GM19043 (cell line): ENCODE data around the gene RGS12.

Experiments used
- ATAC-seq: cut with Tn5 transposase; IDR thresholded peaks from one replicate; pipeline ENCODE4 v1.9.1; 2021; ENCODE audit warnings: low read depth; ENCODE audit not compliant: unreplicated experiment

Gene RGS12

DNA sequence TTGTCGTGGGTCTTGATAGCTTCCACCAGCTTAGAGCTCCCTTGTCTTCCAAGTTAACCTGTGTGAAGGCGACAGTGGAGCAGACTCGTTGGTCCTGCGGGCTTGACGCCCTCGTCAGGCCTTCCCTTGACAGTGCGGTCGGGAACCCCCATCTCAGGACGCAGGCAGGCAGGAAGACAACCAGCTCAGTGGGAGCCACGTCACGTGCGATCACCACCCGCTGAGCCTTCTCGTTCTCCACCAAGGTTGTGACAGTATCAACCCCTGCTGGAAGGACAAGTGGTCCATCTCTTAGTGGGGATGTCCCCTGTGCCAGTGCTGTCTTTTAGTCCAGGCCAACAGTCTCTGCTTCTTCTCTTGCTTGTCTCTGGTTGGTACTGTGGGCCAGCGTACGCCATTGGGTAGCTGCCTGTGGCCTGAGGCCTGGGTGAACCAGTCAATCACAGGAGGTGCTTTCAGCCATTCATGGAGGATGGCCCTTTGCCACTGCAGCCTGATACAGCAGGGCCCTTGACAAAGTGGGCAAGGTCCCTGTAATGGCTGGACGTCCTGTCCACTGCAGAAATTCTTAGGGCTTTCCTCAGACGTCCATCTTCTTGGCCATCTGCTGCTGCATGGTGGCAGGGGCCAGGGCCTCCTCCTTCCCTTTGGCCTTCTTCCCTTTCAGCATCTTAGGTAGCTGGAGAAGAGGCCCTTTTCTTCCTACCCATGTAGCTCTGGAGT is 31.4 kb downstream of the RGS12 start:
- no peak for ATAC-seq

DNA sequence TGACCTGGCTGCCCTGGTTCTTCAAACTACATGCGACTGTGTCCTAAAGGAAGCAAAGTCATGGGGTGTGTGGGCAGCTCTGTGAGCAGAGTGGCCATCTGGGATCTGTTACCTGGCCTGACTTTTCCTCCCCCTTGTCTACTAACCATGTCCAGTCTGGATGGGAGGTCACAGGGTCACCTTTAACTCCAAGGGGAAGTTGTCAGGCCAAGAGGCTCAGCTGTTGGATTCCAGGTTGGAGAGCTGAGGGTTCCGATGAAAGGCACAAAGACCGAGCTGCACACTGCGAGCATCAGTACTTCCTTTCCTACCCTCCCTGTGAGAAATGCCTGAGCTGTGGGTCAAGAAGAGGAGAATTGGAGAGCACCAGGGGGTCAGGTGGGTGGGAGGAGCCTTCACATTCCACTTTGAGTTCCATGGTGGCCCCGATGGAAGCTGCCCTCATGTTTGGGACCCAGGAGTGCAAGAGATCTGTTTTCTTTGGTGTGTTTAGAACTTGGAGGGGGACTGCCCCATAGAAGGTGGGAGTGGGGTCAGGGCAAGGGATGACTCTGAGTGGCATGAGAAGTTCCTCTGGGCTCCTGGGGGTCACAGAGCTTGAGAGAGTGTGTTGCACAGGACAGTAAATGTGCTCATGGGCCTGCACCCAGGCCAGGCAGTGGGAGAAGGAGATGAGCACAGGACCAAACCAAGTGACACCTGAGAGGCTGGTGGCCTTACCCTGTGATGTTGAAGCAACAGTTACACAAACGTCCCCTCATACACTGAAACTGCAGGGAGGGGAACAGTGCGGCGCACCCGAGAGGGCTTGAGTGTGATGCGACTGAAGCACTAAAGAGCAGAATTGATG is 36.2 kb downstream of the RGS12 start:
- ATAC-seq: no peak

DNA sequence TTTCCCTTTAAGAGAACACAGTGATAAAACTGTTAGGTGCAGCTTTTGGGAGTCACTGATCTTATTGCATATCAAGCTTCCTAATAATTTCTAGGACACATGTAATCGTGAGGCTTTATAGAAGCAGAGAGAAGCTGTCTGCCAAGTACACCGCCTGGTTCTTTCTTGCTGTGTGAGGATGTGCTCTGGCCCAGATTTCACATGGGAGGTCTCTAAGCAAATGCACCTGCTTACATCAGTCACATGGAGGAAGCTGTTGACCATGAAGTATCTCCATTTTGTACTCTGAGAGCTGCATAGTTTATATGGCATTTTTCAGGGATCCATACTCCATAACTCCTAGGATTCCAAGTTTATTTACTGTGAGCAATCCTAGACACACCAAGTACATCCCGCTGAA is 37.1 kb downstream of the RGS12 start:
- ATAC-seq: no peak

GRCh38 chr4:3330707-3331106 is 37.9 kb downstream of the RGS12 start:
- no peak for ATAC-seq

GRCh38 chr4:3331511-3332394 is 38.9 kb downstream of the RGS12 start:
- no peak for ATAC-seq

GRCh38 chr4:3332498-3332897 is 39.7 kb downstream of the RGS12 start:
- no peak for ATAC-seq

DNA sequence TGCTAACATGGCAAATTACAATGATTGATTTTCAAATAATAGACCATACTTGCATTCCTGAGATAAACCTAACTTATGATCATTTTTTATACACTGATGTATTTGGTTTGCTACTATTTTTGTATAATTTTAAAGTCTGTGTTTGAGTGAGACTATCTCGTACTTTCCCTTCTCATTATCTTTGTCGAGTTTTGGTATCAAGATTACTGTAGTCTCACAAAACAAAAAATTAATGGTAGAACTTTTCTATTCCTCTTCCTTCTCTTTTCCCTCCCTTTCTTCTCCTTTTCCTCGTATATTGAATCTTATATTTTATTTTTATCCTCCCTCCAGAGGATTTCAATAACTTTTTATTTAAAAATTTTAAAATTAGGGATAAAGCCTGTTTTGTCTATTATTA is 41.5 kb downstream of the RGS12 start:
- ATAC-seq: no peak

DNA sequence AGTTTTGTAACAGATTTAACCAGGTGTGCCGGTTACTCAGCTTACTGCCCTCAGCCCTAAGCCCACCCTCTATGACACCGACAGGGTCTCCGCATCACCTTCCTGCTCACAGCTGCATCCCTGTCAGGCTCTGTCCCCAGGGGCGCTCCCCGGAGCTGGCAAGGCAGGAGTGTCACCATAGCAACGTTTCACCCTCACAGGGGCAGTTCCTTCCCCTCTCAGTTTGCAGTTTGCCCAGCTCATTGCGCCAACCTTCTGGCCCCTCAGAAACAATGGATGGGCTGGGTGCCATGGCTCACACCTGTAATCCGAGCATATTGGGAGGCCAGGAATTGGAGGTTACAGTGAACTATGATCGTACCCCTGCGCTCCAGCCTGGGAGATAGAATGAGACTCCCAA is 42.6 kb downstream of the RGS12 start:
- ATAC-seq: no peak

DNA sequence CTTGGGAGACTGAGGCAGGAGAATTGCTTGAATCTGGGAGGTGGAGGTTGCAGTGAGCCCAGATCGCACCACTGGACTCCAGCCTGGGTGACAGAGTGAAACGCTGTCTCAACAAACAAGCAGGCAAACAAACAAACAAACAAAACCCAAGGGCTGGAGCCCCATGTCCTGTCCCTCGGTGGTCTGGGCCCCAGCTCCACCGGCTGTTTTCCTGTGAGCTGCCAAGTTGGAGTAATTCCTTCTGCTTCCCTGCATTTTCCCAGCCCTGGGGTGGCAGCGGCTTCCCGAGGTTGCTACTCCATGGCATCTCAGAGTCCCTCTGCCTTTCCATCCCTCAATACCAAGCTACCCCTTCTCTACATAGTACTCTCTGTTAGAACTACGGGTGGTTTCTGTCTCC is 43.2 kb downstream of the RGS12 start:
- ATAC-seq: no peak

GRCh38 chr4:3336382-3337356 is 43.8 kb downstream of the RGS12 start:
- ATAC-seq: no peak

DNA sequence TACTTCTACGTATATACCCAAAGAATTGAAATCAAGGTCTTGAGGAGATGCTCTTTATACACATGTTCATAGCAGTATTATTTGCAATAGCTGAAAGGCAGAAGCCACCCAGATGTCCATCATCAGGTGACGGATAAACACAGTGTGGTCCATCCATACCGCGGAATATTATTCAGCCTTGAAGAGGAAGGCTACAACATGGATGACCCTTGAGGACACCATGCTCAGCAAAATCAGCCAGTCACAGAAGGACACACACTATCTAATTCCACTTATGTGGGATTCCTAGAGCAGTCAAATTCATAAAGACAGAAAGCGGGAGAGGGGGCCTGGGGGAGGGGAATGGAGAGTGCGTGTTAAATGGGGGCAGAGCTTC is 44.5 kb downstream of the RGS12 start:
- no peak for ATAC-seq

GRCh38 chr4:3337811-3338210 is 45.0 kb downstream of the RGS12 start:
- ATAC-seq: no peak

DNA sequence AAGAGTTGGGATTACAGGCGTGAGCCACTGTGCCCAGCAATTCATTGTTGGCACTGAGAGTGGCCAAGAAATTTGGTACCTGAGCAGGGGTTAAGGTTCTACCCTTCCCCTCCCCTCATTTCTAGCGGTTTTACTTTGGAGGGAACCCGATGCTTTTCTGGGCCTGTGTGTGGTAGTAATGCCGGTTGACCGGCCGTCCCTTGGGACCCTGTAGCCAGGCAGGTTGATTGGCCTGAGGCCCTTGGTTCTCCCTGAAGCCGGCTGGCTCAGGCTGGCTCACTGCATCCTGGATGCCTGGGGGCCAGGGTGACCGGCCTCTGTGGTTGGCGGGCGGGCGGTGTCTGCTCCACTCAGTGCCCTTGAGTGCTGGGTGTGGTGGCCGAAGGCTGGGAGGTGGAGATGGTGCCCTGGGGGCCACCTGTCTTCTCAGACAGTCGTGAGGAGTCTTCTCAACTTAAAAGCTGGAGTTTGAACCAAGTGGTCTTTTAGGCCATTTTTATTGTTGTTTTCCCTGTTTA is 45.6 kb downstream of the RGS12 start:
- no peak for ATAC-seq

GRCh38 chr4:3338976-3339531 is 46.2 kb downstream of the RGS12 start:
- no peak for ATAC-seq

DNA sequence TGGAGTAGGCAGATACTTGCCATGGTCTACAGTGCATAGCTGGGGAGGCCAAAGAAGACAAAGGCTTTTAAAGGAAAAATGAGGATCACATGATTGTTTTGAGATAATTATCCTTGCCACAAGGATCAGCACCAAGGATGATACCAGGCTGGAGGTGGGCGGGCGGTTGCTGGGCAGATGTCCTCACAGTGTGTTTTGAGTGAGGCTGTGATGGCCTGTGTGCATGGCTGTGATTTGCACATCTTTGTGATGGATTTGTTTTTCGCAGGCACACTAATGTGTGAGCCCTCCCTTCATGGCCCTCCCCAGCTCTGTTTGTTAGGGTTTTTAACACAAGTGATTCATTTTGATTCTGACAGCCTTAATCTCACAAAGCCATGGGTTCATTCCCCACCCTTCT is 46.8 kb downstream of the RGS12 start:
- ATAC-seq: no peak

GRCh38 chr4:3340038-3340699 is 47.3 kb downstream of the RGS12 start:
- no peak for ATAC-seq

DNA sequence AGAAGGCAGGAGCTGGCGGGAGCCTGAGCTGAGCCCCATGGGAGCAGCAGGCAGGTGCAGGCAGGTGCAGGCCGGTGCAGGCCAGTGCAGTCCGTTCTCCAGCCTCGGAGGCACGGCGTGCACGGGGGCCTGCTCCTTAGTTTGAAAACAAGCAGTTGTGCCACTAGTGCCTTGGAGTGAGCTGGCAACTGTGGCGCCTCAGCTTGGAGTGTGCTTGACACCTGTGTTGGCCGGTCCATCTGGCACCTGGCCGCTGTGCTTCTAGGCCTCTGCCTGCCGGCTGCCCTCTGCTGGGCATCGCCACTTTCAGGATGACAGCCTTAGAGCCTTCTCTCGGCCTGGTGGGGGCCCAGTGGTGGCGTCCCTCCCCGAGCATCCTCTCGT is 47.9 kb downstream of the RGS12 start:
- ATAC-seq: no peak

- no peak for ATAC-seq
Measured at GRCh38 chr4:3341760-3342159, 48.9 kb downstream of the RGS12 start.
